Parathyroid adenoma (tissue), 2 donors: ENCODE data around the gene ARL5A.

Source experiments
- H2AFZ ChIP-seq: fragments of 300-600 bp; sonication (generic); one replicate; pipeline ENCODE4 v1.7.0; 2017; ENCODE audit warnings: antibody characterized with exemption, mild to moderate bottlenecking
- H3K27ac ChIP-seq: fragments of 300-600 bp; sonication (generic); one replicate; pipeline ENCODE4 v1.7.0; 2017
- H3K27me3 ChIP-seq: fragments of 300-600 bp; sonication (generic); one replicate; pipeline ENCODE4 v1.7.0; 2017; ENCODE audit warnings: low read length; ENCODE audit not compliant: control insufficient read depth, insufficient read depth
- H3K36me3 ChIP-seq: fragments of 300-600 bp; sonication (generic); one replicate; pipeline ENCODE4 v1.7.0; 2017; ENCODE audit warnings: low read length; ENCODE audit not compliant: control insufficient read depth, insufficient read depth
- H3K4me1 ChIP-seq: fragments of 300-600 bp; sonication (generic); one replicate; pipeline ENCODE4 v1.7.0; 2017; ENCODE audit warnings: control low read depth
- H3K4me2 ChIP-seq: fragments of 300-600 bp; sonication (generic); one replicate; pipeline ENCODE4 v1.7.0; 2017; ENCODE audit warnings: low read length
- H3K4me3 ChIP-seq: fragments of 300-600 bp; sonication (generic); one replicate; pipeline ENCODE4 v1.7.0; 2017; ENCODE audit warnings: low read depth, low read length
- H3K79me2 ChIP-seq: fragments of 300-600 bp; sonication (generic); one replicate; pipeline ENCODE4 v1.7.0; 2017; ENCODE audit warnings: control low read depth
- H3K9ac ChIP-seq: fragments of 300-600 bp; sonication (generic); one replicate; pipeline ENCODE4 v1.7.0; 2017; ENCODE audit warnings: mild to moderate bottlenecking
- H3K9me3 ChIP-seq: fragments of 300-600 bp; sonication (generic); one replicate; pipeline ENCODE4 v1.7.0; 2017; ENCODE audit warnings: low read length; ENCODE audit not compliant: control insufficient read depth
- CTCF ChIP-seq: fragments of 300-600 bp; sonication (generic); IDR thresholded peaks from one replicate; pipeline ENCODE4 v1.7.0; 2017; ENCODE audit warnings: antibody characterized with exemption, mild to moderate bottlenecking
- donor health status: primary hyperparathyroidism.

ARL5A gene

GRCh38 chr2:151845884-151846283, 17.7 kb upstream of the ARL5A start:
- Histone ChIP-seq H3K27me3 (no peaks in the 10 kb centered on the region), H3K4me1 (no peaks in the 10 kb centered on the region), H3K36me3 (no peaks in the 10 kb centered on the region), H3K79me2 (no peaks in the 10 kb centered on the region), H3K9ac (no peak overlapping the region), H3K9me3 (no peaks in the 10 kb centered on the region), H3K4me3 (no peak overlapping the region), H2AFZ (no peak overlapping the region), H3K27ac (no peak overlapping the region), H3K4me2 (no peak overlapping the region)
- TF ChIP-seq CTCF = no peak

- no peak overlapping the region for H3K4me3 ChIP-seq
- H3K4me1 ChIP-seq = no peaks in the 10 kb centered on the region
- H2AFZ ChIP-seq = no peak overlapping the region
- no peaks in the 10 kb centered on the region for H3K27me3 ChIP-seq
- H3K9ac ChIP-seq = no peak overlapping the region
- H3K27ac ChIP-seq = no peak overlapping the region
- H3K79me2 ChIP-seq = no peaks in the 10 kb centered on the region
- H3K4me2 ChIP-seq = no peak overlapping the region
- no peak for TF ChIP-seq CTCF
- H3K36me3 ChIP-seq = no peaks in the 10 kb centered on the region
- H3K9me3 ChIP-seq = no peaks in the 10 kb centered on the region
These were observed 17.3 kb upstream of the ARL5A start for GRCh38 chr2:151845481-151845880.

GRCh38 chr2:151844211-151844896, 16.1 kb upstream of the ARL5A start:
- H3K4me2 ChIP-seq = no peak overlapping the region
- H3K4me3 ChIP-seq = no peak overlapping the region
- no peak overlapping the region for H3K9ac ChIP-seq
- no peak overlapping the region for H3K27ac ChIP-seq
- H3K4me1 ChIP-seq = no peaks in the 10 kb centered on the region
- TF ChIP-seq CTCF = no peak
- H3K27me3 ChIP-seq = no peaks in the 10 kb centered on the region
- no peaks in the 10 kb centered on the region for H3K79me2 ChIP-seq
- H2AFZ ChIP-seq = no peak overlapping the region
- no peaks in the 10 kb centered on the region for H3K36me3 ChIP-seq
- H3K9me3 ChIP-seq = no peaks in the 10 kb centered on the region

- Histone ChIP-seq H3K4me1 (no peaks in the 10 kb centered on the region), H3K4me3 (no peak overlapping the region), H3K27me3 (no peaks in the 10 kb centered on the region), H3K79me2 (no peaks in the 10 kb centered on the region), H2AFZ (no peak overlapping the region), H3K27ac (no peak overlapping the region), H3K9me3 (no peaks in the 10 kb centered on the region), H3K4me2 (no peak overlapping the region), H3K36me3 (no peaks in the 10 kb centered on the region), H3K9ac (no peak overlapping the region)
- TF ChIP-seq CTCF = no peak
These were observed 15.5 kb upstream of the ARL5A start for GRCh38 chr2:151843691-151844061.
